Stimulated activated CD4-positive, alpha-beta T cell treated with anti-CD3 and anti-CD28 coated beads, Interleukin-15, amount 100 ng/mL, for 48 hours (primary cell): Measurements from ENCODE around the gene STK40.

Source experiments
- DNase-seq, 2 donors: peaks; one replicate each; pipeline ENCODE4 v3.0.0-alpha.2; 2020; ENCODE audit warnings: low read depth in 2 of 2

Gene STK40

DNA sequence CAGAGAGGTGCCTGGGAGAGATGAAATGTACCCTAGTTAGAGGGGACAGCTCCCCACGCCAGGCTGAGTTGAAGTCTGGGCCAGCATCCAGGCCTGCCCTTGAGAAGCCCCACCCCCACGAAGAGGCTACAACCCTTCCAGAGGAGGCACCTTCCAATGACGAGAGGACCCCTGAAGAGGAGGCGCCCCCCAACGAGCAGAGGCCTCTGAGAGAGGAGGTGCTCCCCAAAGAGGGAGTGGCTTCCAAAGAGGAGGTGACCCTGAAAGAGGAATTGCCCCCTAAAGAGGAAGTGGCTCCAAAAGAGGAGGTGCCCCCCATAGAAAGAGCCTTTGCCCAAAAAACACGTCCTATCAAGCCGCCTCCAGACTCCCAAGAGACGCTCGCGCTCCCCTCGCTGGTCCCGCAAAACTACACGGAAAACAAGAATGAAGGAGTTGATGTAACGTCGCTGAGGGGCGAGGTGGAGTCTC is 65.4 kb downstream of the STK40 start:
- DNase-seq: no peak

DNA sequence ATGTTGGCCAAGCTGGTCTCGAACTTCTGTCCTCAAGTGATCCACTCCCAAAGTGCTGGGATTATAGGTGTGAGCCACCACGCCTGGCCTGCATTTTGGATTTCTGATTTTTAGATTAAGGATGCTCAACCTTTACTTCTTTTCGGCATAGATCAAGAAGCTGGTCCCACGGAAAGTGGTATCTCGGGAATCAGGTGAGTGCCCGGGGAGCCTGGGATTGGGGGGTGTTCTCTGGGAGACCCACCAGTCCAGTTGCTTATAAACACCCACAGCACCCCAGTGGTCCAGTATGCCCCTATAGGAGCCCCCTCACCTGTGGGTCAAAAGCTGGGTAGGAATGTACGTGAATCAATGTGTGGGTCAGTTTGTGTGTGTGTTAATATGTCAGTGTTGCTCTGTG is 76.3 kb downstream of the STK40 start:
- no peak for DNase-seq

DNA sequence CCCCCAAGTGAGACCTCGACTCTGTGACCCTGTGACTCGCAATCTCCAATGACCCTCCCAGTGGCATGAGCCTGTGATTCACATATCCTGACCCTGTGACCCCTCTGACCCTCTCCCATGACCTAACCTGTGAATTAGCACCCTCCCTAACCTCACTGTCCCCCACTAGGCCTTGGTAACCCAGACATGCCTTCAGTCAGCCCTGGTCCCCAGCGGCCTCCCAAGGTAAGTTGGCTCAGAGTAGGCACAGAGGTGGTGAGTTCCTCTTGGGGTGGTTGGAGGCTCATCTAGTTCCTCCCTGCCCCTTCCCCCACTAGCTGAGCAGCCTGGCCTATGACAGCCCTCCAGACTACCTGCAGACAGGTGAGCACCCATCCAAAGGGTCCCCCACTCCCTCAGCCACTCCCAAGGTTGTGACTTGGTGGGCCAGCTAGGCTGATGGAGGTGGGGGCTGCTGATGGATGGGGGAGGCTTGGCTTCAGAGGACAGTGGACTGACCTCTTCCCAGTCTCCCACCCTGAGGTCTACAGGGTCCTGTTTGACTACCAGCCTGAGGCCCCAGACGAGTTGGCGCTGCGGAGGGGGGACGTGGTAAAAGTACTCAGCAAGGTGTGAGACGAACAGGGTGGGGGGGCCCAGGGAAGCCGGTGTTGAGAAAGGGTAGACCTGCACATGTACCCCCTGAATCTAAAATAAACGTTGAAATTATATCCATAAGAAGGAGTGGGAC is 78.0 kb downstream of the STK40 start:
- DNase-seq: no peak

DNA sequence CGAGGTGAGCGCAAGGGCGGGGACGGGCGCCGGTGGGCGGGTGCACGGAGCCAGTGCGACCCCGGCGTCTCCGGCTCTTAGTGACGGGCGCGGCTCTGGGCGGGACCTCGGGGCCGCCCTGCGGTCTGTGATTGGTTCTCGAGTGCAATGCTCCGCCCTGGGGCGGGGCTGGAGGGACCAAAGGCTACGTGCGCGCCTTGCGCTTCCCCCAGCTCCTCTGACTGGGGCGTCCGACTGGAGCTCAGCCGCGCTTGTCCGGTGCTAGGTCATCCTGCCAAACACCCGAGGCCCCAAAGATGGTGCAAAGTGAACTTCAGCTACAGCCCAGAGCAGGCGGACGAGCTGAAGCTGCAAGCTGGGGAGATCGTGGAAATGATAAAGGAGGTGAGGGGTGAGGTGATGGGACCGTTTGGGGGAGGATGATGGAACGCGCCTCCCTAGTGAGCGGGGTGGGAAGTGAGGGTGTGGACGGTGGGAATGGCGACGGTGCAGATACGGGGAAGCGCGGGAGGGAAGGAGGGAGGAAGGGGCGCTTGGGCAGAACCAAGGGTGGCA is 78.7 kb downstream of the STK40 start:
- peak; percentile 78 to 91 for DNase-seq

DNA sequence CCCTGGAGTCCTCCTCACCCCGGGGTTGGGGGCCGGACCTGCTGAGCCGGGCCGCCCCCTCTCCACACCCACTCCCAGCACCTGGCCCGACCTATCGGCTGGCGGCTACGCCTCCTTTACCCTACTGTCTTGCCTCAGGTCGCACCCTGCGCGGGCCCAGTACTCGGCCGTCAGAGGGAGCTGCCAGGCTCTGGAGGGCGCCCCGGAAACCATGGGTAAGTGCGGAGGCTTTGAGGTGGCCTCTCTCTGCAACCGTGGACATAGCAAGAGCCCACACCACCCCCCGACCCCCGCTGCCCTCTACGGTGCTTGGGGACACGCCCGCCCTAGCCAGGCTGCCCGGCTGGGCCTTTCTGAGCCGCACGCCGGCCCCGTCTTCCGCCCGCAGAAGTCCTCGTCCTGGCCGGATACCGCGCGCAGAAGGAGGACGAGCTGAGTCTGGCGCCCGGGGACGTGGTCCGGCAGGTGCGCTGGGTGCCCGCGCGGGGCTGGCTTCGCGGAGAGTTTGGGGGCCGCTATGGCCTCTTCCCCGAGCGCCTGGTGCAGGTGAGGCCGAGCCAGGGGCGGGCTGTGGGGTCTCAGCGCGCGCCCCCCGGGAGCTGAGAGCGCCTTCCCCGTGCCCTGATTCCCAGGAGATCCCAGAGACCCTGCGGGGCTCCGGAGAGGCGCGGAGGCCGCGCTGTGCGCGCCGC is 79.4 kb downstream of the STK40 start, which contains the start of gene SH3D21:
SH3D21 (plus strand) TSS at position 159 of the 692 bp plus-strand sequence; CDS start at position 212, 53 bp downstream.
- DNase-seq: peak in 1 of 2 donors; percentile 55

DNA sequence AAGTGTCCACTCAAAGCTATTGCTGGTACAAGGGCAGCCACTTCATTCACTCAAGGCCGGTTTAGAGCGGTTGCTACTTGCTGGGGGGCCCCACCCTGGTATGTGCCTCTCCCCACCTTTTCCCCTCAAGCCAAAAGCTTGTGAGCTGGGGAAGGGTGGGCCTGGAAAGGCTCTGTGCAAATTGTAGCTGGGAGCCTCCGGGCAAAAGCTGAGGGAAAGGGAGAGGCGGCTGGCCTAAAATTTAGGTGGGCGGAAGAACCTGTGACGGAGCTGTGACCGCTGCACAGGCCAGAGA is 79.9 kb downstream of the STK40 start:
- DNase-seq: no peak

DNA sequence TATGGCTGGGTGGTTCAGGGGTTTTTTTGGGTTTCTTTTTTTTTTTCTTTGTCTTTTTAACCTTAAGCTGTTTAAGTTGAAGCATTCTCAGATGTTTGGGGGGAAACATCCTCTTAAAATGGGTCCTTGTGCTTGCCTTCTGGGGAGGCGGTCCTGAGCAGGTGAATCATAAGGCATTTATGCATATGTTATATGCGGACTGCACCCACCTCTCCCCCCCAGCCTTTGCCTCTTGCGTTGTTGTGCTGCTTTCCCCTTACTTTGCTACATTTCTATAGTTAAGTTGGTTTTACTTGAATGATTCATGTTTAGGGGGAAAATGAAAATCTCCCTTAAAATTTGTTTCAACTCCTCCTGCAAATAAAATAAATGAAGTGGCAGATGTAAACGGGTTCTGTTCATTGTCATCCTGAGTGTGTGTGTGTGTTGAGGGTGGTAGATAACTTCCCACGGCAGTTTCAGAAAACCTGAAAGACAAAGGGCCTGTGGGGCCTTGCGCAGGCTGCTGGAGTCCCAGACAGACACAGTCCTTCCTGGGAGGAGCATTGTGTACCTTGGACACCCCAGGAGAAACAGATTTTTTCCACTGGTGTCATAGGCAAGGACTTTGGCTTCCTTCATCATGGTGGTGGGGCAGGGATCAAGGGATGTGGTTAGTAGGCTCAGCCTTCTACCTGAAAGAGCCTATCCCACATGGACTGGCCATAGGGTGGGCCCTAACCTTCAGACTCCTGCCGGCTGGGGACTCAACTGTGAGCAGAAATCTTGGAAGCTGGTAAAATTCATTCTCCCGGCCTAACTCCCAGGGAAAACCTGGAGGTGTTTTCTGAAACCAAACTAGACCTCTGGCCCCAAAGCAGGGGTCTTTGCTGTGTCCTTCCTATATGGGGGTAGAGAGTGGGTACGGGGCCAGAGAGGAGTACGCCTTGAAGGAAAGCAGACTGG is 80.5 kb downstream of the STK40 start:
- DNase-seq: peak in 1 of 2 donors; percentile 39

DNA sequence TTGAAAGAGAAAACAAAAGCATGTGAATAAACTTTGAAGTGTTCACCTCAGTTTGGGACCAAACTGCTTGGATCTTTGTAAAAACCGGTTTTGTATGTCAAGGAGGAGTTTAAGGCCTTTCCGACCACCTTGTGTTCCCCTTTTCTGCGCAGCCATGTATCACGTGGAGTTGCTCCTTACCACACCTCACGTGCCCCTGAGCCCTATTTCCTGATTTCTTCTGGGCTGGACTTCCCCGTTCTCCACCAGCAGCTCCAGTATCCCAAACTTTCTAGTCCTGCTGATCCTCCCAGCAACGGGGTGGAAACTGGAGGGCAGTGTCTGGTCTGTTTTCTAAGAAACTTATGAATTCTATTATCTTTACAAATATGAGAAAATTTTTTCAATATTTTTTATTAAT is 81.2 kb downstream of the STK40 start:
- no peak for DNase-seq

DNA sequence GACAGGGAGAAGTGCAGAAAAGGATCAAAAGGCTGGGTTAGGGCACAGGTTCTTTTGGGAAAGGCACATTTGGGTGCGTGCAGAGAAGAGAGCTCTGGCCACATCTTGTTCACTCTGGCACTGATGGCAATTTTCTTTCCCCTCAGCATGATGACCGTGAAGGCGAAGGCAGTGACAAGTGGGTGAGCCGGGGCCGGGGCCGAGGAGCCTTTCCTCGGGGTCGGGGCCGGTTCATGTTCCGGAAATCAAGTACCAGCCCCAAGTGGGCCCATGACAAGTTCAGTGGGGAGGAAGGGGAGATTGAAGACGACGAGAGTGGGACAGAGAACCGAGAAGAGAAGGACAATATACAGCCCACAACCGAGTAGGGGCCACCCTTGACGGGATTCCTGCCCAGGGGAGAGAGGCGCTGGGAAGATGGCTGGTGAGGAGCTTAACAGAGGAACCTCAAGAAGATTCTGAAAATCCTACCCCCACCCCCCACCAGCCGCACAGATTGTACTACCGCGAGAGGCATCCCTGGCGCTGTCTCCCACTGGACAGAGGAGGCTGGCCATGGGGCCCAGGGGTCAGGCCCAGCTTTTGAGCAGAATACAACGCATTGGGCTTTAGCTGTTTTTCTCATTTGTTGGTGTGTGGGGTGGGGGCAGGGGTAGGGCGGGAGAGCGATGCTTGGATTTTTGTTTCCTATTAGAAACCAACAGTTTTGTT is 81.9 kb downstream of the STK40 start:
- DNase-seq: no peak

DNA sequence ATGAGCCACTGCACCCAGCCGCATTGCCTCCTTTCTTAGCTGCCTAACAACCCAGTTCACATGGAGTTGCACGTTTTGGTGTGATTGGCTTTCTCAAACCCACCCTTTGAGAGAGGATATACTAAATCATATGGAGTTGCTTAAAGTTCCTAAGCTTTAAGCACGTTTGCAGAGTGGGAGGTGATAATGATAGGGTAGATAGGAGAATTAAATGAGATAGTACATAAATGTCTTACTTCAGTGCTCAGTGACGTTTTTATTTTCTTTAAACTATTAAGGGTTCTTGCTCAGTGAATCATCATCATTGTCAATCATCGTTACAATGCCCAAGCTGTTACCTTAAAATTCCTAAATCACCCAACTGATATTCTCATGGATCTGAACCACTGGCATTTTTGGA is 82.5 kb downstream of the STK40 start:
- no peak for DNase-seq

DNA sequence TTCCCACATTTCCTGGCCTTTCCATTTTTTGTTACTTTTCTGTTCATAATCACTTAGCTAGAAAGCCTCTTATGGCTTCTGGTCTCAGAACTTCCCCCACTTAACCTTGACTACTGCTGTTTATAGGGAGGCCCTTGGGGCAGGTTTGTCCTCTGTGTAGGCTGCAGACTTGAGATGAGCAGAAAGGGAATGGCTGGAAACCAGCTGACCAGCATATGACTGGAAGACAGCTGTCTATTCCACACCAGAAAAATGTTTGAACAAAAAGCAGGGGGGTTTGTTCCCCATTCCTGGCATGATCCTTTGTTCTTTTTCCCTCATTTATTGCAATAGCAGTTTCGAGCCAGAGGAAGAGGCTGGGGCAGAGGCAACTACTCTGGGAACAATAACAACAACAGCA is 84.5 kb downstream of the STK40 start:
- DNase-seq: no peak

DNA sequence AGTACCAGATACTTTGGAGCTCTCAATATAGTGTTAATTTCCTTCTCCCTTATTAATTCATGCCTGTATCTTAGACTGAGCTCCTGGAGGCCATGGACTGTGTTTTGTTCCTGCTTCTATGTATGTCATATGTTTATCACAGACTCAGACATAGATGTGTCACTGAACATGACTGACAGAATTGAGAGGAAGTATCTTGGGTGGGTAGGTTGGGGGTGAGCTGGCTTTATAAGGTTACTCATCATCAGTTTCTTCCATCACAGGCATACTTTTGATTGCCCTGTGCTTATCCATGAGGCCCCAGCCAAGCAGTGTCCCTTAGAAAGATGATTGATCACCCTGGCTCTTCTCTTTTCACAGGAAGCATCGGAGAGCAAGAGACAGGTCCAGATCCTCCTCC is 85.2 kb downstream of the STK40 start:
- DNase-seq: no peak

DNA sequence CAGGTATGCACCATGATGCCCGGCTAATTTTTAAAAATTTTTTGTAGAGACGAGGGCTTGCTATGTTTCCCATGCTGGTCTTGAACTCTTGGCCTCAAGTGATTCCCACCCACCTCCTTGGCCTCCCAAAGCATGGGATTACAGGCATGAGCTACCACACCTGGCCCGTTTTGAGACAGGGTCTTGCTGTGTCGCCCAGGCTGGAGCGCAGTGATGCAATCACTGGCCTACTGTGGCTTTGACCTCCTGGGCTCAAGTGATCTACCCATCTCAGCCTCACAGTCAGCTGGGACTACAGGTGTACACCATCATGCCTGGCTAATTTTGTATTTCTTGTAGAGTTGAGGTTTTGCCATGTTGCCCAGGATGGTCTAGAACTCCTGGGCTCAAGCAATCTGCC is 87.1 kb downstream of the STK40 start:
- DNase-seq: no peak

DNA sequence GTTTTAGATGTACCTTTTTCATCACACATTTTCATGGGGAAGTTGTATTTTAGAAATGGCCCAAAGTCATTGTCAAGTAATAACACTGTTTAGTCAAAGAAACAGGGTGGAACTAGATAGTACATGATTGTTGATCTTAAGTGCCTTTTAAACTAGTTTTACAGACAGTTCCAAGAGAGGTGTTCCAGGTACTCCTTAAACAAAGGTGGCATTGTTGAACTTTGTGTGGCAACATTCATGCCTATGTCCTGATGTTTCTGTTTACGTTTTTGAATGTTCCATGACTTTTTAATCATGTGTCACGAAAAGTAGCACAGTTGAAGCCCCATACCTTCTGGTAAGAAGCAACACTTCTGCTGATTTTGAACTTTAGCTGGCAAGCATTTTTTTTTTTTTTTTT is 88.7 kb downstream of the STK40 start:
- no peak for DNase-seq

DNA sequence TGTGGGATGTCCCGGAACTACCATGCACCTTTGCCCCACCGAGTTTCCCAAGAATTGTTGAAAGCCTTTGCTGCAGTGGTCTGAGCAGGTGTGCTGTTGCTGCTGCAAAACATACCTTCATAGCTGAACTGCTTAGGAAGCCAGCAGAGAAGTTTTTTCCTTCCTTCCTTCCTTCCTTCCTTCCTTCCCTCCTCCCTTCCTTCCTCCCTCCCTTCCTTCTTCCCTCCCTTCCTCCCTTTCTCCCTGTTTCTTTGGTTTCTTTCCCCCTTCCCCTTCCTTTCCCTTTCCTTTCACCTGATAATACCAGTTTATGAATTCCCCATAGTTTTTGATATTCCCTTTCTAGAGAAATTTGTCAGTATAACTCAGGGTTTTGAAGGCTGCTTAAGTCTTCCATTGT is 90.3 kb downstream of the STK40 start:
- DNase-seq: no peak
